Heart left ventricle (tissue), 16 donors: ENCODE measurements around the gene STRADB. TPM values are rescaled to one million over a fixed set of nuclear protein-coding genes. Genes with fewer than 3 reads are reported as not detected.

Experiments used
- ATAC-seq, 4 donors: fragments of 200-7000 bp; cut with Tn5 transposase; one replicate each; pipeline ENCODE4 v1.9.1; 2020 to 2022; ENCODE audit warnings: moderate library complexity in 4 of 4, mild to moderate bottlenecking in 3 of 4, moderate number of reproducible peaks in 1 of 4
- DNase-seq, 5 donors: peaks; one replicate each; pipeline ENCODE4 v3.0.0-alpha.2; 2020
- H3K27ac ChIP-seq, 12 donors: fragments of 200-600 bp; sonication (generic) in 4 of 12; one replicate each; pipeline versions ENCODE4 v1.5.0 to v1.8.0; 2016 to 2022; ENCODE audit warnings: mild to moderate bottlenecking in 2 of 12
- H3K27me3 ChIP-seq, 9 donors: fragments of 200-600 bp; sonication (generic) in 2 of 9; one replicate each; pipeline versions ENCODE4 v1.5.1 to v1.8.0; 2016 to 2022; ENCODE audit warnings: mild to moderate bottlenecking in 3 of 9
- H3K36me3 ChIP-seq, 9 donors: fragments of 200-600 bp; sonication (generic) in 2 of 9; one replicate each; pipeline versions ENCODE4 v1.5.0 to v1.8.0; 2018 to 2022; ENCODE audit warnings: mild to moderate bottlenecking in 2 of 9
- H3K4me1 ChIP-seq, 12 donors: fragments of 200-600 bp; sonication (generic) in 4 of 12; one replicate each; pipeline versions ENCODE4 v1.5.0 to v1.8.0; 2016 to 2022; ENCODE audit warnings: mild to moderate bottlenecking in 3 of 12
- H3K4me3 ChIP-seq, 12 donors: fragments of 200-600 bp; sonication (generic) in 4 of 12; one replicate each; pipeline versions ENCODE4 v1.5.0 to v1.8.0; 2017 to 2022; ENCODE audit warnings: mild to moderate bottlenecking in 9 of 12, moderate library complexity in 4 of 12
- H3K9me3 ChIP-seq, 12 donors: fragments of 200-600 bp; sonication (generic) in 4 of 12; one replicate each; pipeline versions ENCODE4 v1.5.0 to v1.8.0; 2016 to 2022; ENCODE audit warnings: mild to moderate bottlenecking in 1 of 12
- POLR2A ChIP-seq, 2 donors: fragments of 450-650 bp; IDR thresholded peaks; one replicate each; pipeline ENCODE4 v1.6.1; 2017; ENCODE audit warnings: antibody characterized with exemption in 2 of 2, mild to moderate bottlenecking in 2 of 2, moderate library complexity in 2 of 2
- WGBS, 4 donors: extraction: QIAGEN DNeasy Blood & Tissue Kit in 2 of 4; methylation state at CpG; one replicate each; pipeline versions ENCODE4 v1.1.5 to v1.1.7; 2013 to 2018; 5-methylcytosine and 5-hydroxymethylcytosine counted together
- intact Hi-C, 10 donors: fragments of 100-400 bp; cut with DNase I; formaldehyde crosslinking; loops; one replicate each; pipeline versions ENCODE4 v1.11.1 to v1.14.2; 2022
- polyA plus RNA-seq, 2 donors: library from polyadenylated mRNA; stranded (reverse); fragments of 200-250 nt; gene quantifications; one replicate each; pipeline ENCODE4 v1.2.3, GENCODE V29; 2013
- total RNA-seq, 9 donors: library from RNA; depleted of rRNA in 2 of 9; stranded (reverse); fragments of >200 nt in 2 of 9; fragmentation: NEBNext Ultra II Directional in 3 of 9; extraction: Animal tissue kit (Norgen Biotek cat#: 25700) in 3 of 9; gene quantifications; one replicate each; pipeline versions ENCODE4 v1.1.0 to v1.2.4, GENCODE V29; 2016 to 2023
- TF ChIP-seq, protein P1 (sequence below), 12 donors: fragments of 200-600 bp; sonication (generic) in 4 of 12; IDR thresholded peaks; one replicate each; pipeline versions ENCODE4 v1.5.0 to v1.8.0; 2018 to 2022; ENCODE audit warnings: antibody characterized with exemption in 12 of 12, mild to moderate bottlenecking in 5 of 12
- donor health status: ischemic (EF 13 %, LVEDD 7.1; RV severe dilation, severe dysfunction).
- donor health status: healthy with polysubstance abuse.
- donor health status: DM: no; HTN: yes; CAD: no.
- donor health status: DM: no; HTN: no; CAD: no.
- donor health status: ischemic (EF 25% LVEDD 6.9; RV normal size, moderate dysfunction).
- donor health status: ischemic (EF 25% LVEDD 5.7; RV mildly dilated, moderate dysfunction).
- donor health status: healthy.
- donor health status: DM: yes; HTN: yes; CAD: no.
- donor health status: ischemic (EF 35%, LVEDD 5.7; RV mildly dilated, moderate dysfunction).
- donor health status: nonischemic (EF 11% LVEDD 7.7; RV severe dilation, severe dysfunction).
- donor health status: DM: yes; HTN: yes; CAD: no.
- donor health status: PGD.
- donor health status: ischemic (EF 29% LVEDD 5.4; RV normal size, mild dysfunction).
- donor health status: nonischemic (EF 23%, LVEDD 6.1; RV moderate dilation, normal function).

STRADB gene
- total and polyA plus RNA-seq, 11 donors, result 28.6 to 105 (median 57.9) TPM

DNA sequence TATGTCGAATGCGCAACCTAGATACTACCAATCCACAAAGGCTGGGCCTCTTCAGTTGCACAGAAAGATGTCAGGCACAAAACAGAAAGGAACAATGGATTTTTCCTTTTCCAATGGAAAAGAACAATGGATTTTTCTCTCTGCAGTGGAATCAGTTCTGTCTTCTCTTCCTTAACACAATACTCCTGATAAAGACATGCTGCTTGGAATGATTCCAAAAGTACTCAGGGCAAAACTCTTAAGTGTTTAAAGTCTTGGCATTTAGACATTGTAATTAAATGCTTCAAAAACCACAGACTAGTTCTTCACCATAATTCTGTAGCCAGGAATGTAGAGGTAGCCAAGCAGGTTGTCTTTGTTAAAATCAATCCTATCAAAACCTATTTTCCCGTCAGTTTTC, 47.7 kb upstream of the STRADB start:
- ATAC-seq (no peak), DNase-seq (no peak)
- Histone ChIP-seq H3K4me3 (peak overlapping the region in 4 of 12 donors; percentile 6 to 46 (median 26)), H3K36me3 (peaks cover 0 to 22% (median 10%) of the 10 kb centered on the region in 9 donors), H3K27me3 (no peaks in the 10 kb centered on the region), H3K9me3 (no peaks in the 10 kb centered on the region), H3K4me1 (peaks cover 0 to 71% (median 47%) of the 10 kb centered on the region in 12 donors), H3K27ac (peak overlapping the region; percentile 9 to 80 (median 45))
- TF ChIP-seq, protein P1, sequence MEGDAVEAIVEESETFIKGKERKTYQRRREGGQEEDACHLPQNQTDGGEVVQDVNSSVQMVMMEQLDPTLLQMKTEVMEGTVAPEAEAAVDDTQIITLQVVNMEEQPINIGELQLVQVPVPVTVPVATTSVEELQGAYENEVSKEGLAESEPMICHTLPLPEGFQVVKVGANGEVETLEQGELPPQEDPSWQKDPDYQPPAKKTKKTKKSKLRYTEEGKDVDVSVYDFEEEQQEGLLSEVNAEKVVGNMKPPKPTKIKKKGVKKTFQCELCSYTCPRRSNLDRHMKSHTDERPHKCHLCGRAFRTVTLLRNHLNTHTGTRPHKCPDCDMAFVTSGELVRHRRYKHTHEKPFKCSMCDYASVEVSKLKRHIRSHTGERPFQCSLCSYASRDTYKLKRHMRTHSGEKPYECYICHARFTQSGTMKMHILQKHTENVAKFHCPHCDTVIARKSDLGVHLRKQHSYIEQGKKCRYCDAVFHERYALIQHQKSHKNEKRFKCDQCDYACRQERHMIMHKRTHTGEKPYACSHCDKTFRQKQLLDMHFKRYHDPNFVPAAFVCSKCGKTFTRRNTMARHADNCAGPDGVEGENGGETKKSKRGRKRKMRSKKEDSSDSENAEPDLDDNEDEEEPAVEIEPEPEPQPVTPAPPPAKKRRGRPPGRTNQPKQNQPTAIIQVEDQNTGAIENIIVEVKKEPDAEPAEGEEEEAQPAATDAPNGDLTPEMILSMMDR (IDR thresholded peaks at IDR 0.05), result no peak
- TF ChIP-seq POLR2A (IDR thresholded peaks at IDR 0.05), result no peak
- WGBS, 4 donors, result 58 to 70% (median 69%) methylated on average over 3 of the region's 3 CpGs
- intact Hi-C loops, result loop anchor here in 5 of 10 donors (2.0 to 10.0 kb wide), 5 partner anchors 47 to 221 kb away; partner anchors contain the start of genes STRADB (in 4 of the 5) and TRAK2 (in 4 of the 5)

DNA sequence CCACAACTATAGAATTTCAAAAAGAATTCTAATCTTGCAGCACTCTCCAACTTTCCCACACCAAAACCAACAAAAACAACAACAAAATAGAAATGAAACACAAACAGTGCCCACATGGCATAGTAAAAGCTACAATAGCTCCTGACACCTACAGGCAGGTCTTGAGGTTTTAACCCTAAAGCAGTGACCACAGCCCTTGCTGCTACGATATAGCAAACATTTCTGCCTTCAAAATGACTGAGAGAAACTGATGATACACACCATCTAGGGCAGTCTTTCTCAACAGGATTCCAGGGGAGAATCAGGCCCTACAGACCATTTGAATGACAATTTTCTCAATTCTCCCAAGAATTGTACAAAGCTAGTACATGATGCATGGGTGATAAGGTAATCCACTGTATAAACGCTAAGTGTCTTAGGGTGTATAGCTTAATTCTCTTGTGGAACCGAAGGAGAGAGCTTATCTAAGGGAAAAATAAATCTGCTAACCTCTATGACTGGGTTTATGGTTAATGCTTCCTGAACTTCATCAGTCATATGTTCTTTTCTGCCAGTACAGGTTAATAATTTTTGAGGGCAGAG, 46.8 kb upstream of the STRADB start:
- Histone ChIP-seq H3K36me3 (peaks cover 0 to 14% (median 3%) of the 10 kb centered on the region in 9 donors), H3K4me3 (peak overlapping the region in 3 of 12 donors; percentile 27 to 46 (median 44)), H3K4me1 (peaks cover 2 to 72% (median 55%) of the 10 kb centered on the region in 12 donors), H3K27me3 (no peaks in the 10 kb centered on the region), H3K27ac (peak overlapping the region in 9 of 12 donors; percentile 35 to 80 (median 73)), H3K9me3 (no peaks in the 10 kb centered on the region)
- intact Hi-C loops, result loop anchor here in 5 of 10 donors (5.0 to 10.0 kb wide), 5 partner anchors 43 to 220 kb away; partner anchors contain the start of genes STRADB (in 3 of the 5) and TRAK2 (in 3 of the 5)
- DNase-seq, result no peak
- no peak for TF ChIP-seq POLR2A (IDR thresholded peaks at IDR 0.05)
- TF ChIP-seq, protein P1 (IDR thresholded peaks at IDR 0.05), result no peak
- peak in 2 of 4 donors; percentile 18 to 22 for ATAC-seq
- WGBS, 4 donors, result 72 to 83% (median 77%) methylated on average over 3 of the region's 3 CpGs

DNA sequence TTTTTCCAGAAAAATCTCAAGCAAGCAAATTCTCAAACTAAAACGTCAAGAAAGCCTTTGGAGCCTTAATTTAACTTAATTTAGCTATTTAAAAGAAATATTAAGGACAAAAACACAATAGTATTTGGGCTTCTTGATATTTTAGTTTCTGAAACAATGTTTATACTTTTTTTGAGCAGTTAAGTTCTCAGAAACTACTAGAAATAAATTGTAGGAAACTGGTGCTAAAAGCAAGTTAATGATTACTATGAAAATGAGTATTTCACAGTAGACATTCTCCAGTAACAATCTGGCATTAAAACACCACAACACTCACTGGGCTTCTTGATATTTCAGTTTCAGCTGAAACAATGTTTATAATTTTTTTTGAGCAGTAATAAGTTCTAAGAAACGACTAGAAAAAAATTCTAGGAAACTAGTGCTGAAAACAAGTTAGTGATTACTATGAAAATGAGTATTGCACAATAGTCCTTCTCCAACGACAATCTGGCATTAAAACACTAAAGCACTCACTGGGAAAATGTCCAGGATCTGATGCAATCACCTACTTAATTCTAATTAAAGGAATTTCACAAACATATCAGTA, 45.4 kb upstream of the STRADB start:
- intact Hi-C loops, result loop anchor here in 3 of 10 donors (5.0 to 10.0 kb wide), 4 partner anchors 41 to 219 kb away; partner anchors contain the start of genes STRADB (in 2 of the 3) and TRAK2 (in 2 of the 3)
- no peaks in the 10 kb centered on the region for H3K9me3 ChIP-seq
- 17 to 24% (median 20%) methylated on average over 3 of the region's 3 CpGs for WGBS, 4 donors
- no peak for TF ChIP-seq POLR2A (IDR thresholded peaks at IDR 0.05)
- H3K4me1 ChIP-seq, result peaks cover 2 to 73% (median 54%) of the 10 kb centered on the region in 12 donors
- peak in 3 of 4 donors; percentile 13 to 61 (median 38) for ATAC-seq
- peaks cover 0 to 7% (median 0%) of the 10 kb centered on the region in 9 donors for H3K36me3 ChIP-seq
- no peaks in the 10 kb centered on the region for H3K27me3 ChIP-seq
- H3K27ac ChIP-seq, result peak overlapping the region; percentile 53 to 80 (median 72)
- DNase-seq, result peak in 1 of 5 donors; percentile 37
- H3K4me3 ChIP-seq, result peak overlapping the region in 11 of 12 donors; percentile 9 to 51 (median 27)

DNA sequence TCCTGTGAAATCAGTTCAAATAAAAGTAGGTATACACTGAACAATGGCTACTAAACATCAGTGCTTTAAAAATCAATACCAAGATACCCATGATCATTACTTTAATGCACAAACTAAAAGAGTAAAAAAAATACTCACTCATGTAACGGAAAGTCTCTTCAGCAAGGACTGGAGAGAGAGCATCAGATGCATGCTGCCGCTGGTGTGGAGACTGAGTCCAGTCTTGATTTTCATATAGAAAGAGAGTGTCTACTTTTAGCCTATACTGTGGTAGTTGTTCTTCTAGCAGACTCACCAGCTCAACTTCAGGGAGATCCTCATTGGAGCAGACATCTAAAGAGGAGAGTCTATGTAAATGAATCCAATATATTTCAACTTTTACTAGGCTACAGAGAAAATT, 44.3 kb upstream of the STRADB start:
- H3K27ac ChIP-seq, result peak overlapping the region in 11 of 12 donors; percentile 45 to 80 (median 73)
- H3K27me3 ChIP-seq, result no peaks in the 10 kb centered on the region
- TF ChIP-seq, protein P1 (IDR thresholded peaks at IDR 0.05), result no peak
- TF ChIP-seq POLR2A (IDR thresholded peaks at IDR 0.05), result peak in 1 of 2 donors; percentile 31
- DNase-seq (no peak), ATAC-seq (peak in 3 of 4 donors; percentile 8 to 24 (median 19))
- H3K9me3 ChIP-seq, result no peaks in the 10 kb centered on the region
- 59 to 81% (median 68%) methylated on average over 2 of the region's 2 CpGs for WGBS, 4 donors
- intact Hi-C loops, result loop anchor here in 3 of 10 donors (5.0 to 10.0 kb wide), 4 partner anchors 40 to 218 kb away; partner anchors contain the start of genes STRADB (in 2 of the 3) and TRAK2 (in 2 of the 3)
- H3K4me3 ChIP-seq, result peak overlapping the region in 9 of 12 donors; percentile 25 to 51 (median 32)
- H3K4me1 ChIP-seq, result peaks cover 2 to 74% (median 54%) of the 10 kb centered on the region in 12 donors
- H3K36me3 ChIP-seq, result peaks cover 0 to 7% (median 0%) of the 10 kb centered on the region in 9 donors
